DMS53 treated with DMSO at 0.1 percent for 48 hours (cell line): ENCODE measurements around the gene NRP2.
A peak's percentile ranks its signal among the peaks of the same experiment; 100 is the strongest.

Experiments used
- DNase-seq: peaks from one replicate; lab custom pipeline; 2025; ENCODE audit not compliant: unreplicated experiment; lab: John Stamatoyannopoulos, UW

NRP2 gene

DNA sequence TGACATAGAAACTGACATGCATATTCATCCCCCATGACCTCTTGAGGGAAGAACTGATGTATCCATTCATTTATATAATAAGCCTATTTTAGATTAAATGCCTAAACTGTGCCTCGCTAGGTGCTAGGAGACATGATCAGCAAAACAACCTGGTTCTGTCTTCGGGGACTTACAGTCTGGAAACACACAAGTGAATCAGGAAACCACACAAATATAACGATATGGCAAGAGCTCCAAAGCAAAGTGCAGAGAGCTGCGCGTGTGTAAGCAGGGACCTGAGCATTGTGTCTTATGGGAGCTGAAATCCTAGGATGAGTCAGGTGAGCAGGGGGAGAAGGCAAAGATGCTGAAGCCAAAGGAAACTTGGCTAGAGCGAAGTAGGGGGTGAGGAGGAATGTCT is 120.6 kb downstream of the NRP2 start:
- no peak for DNase-seq

DNA sequence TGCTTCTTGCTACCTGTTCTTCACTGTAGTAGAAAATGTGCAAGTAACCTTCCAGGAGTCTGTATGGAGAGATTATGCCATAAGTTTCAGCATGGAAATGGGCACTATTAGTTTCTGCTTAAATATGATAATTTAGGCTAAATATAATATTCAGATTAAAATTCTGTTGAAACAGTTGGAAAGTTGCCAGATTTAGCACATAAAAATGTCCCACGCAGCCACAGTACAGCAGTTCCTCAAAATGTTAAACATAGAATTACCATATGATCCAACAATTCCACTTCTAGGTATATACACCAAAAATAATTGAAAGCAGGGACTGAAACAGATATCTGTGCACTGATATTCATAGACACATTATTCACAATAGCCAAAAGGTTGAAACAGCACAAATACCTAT is 121.2 kb downstream of the NRP2 start:
- DNase-seq = no peak

DNA sequence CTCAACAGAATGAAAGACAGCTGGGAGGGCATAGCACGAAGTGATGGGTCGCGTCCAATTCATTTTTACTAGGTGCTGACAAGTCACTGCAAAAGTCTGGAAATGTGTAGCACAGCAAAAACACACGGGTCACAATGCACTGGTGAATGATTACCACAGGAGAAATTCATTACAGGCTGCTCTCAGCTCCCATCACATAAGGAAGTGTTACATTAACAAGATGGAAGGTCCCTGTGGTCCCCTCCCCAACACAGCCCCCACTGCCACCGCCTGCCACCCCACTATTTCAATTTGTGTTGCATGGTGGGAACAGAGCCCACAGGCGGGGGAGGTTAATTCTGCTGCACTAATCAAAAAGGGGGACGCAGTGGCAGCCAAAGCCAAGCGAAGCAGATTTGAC is 122.8 kb downstream of the NRP2 start:
- DNase-seq = no peak

GRCh38 chr2:205806143-205806905 is 124.0 kb downstream of the NRP2 start:
- peak; percentile 82 for DNase-seq

DNA sequence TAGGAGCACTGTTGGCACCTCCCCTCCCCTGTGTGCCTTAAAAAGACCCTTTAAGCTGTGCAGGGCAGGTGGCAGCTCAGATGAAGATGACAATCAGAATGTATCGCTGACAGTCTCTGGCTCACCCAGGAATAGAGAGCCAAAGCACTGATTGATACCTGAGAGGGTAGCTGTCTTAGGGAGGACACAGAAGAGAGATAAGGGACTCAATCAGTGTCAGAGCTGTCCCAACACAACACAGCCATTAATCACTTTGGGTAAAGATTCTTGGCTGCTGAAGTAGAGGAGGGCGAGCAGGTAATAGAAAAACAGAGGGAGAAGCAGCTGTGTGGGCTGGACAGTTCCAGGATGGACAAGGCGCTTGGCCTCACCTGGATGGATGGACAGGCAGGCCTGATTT is 124.9 kb downstream of the NRP2 start:
- no peak for DNase-seq

GRCh38 chr2:205807758-205808157 is 125.5 kb downstream of the NRP2 start:
- no peak for DNase-seq

- no peak for DNase-seq
Observed at GRCh38 chr2:205808486-205809121, 126.3 kb downstream of the NRP2 start.

DNA sequence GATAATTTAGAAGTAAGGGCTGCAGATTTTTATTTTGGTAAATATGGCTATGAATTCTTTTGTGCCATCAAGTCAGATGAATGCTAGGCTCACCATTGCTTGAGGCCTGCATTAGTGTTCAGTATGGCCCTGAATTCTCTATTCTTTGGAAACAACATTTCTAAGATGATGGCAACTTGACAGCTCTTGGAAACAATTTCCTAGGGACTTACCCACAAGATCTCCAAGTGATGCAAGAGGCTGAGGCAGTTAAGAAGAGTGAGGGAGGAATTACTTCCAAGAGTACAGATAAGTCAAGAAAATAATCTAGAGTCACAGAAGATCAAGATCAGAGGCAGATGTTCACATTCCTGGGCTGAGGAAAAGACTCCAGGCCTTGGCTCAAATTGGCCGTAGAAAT is 129.1 kb downstream of the NRP2 start:
- DNase-seq = no peak

DNA sequence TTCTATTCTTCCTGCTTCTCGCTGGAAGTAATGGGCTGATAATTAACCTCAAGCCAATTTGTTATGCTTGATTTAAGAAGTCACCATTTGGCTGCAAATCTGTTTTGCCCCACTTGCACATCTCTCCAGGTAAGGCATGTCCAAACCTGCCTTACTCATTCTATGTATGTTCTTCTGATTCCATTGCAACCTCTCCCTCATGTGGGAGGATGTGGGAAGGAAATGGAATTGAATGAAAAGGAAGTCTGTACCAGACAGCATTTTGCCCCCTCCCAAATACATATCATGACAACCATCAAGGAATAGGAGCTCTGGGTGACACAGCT is 131.7 kb downstream of the NRP2 start:
- no peak for DNase-seq

DNA sequence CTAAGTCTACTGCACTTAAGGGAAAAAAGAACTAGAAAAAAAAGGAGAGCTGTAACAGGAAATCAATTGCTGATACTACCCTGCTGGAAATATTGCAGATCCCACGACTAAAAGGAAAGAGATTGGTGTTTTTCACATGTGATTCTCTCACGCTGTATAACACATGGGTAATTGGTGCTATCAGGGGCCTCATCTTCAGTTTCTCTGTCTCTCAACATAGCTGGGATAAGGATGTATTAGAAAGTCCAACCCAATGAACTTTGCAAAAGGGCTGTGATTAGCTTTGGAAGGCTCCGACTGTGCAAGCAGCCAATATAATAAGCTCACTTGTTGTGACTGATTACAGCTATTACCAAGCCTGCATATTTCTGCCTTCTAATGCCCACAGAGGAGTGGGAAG is 133.4 kb downstream of the NRP2 start:
- DNase-seq = no peak

DNA sequence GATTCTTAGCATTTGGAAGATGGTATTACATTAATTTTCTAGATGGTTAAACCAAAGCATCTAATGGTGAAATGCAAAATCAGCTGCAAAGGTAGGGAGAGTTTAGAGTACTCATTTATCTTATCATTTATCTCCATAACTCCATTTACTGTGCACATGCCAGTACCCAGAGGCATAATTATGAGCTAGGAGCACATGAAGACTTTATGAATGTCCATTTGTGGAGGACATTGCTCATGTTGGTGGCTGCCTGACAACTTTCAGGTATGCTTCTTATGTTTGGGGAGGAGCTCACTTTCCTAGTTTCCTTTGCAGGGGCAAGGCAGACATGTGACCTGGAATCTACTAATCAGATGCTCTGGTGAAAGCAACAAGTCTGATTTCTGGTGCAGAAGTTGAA is 134.0 kb downstream of the NRP2 start:
- no peak for DNase-seq

- no peak for DNase-seq
Observed at GRCh38 chr2:205822579-205822978, 140.3 kb downstream of the NRP2 start.

- DNase-seq = no peak
Observed at GRCh38 chr2:205827809-205828365, 145.6 kb downstream of the NRP2 start.

GRCh38 chr2:205833864-205834263 is 151.6 kb downstream of the NRP2 start:
- DNase-seq = no peak

GRCh38 chr2:205834796-205835195 is 152.5 kb downstream of the NRP2 start:
- DNase-seq = no peak

- DNase-seq = no peak
Observed at GRCh38 chr2:205835251-205835791, 153.0 kb downstream of the NRP2 start.

DNA sequence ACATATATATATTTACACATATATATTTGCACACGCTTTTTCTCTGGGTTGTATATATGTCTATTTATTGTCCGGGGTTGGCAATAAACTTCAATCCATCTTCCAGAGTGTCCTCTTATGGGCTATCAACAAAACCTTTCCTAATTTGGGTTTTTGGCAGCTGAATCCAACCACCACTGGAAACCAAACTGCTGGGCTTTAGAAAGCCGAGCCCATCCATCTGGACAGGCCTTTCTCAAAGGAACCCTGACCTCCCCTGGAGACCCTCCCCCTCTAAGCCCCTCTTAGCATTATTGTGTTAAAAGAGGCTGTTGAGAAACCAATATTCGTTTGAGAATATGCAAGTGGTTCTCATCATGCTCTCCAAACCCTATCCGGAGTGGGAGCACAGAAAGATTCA is 153.6 kb downstream of the NRP2 start:
- no peak for DNase-seq

DNA sequence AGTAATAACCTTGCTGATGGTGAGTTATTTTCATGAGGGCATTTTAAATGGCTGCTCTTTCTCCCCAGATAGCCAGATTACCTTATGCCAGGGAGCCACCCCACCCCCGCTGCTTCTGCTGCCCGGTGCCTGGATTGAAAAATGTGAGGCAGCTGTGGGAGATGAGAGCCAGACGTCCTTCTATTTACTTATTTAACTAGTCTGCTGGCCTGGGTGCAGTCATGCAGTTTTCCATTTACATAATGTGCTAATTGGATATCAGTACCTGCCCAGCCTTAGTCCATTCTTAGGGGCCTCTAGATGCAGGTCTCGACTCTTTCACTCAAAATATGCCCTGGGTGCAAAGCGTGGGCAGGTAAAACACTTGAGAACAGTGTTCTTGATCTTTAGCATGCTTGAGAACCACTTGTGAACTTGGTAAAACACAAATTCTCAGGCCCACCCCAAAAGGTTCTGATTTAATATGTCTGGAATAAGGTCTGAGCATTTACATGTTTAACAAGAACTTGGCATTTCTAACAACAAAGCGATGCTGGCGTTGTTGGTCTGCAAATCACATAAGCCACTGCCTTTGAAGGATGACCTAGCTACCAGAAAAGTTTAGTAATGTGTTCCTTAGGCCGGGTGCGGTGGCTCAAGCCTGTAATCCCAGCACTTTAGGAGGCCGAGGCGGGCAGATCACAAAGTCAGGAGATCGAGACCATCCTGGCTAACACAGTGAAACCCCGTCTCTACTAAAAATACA is 154.3 kb downstream of the NRP2 start:
- peak; percentile 15 for DNase-seq

GRCh38 chr2:205837663-205838062 is 155.4 kb downstream of the NRP2 start:
- DNase-seq = no peak

DNA sequence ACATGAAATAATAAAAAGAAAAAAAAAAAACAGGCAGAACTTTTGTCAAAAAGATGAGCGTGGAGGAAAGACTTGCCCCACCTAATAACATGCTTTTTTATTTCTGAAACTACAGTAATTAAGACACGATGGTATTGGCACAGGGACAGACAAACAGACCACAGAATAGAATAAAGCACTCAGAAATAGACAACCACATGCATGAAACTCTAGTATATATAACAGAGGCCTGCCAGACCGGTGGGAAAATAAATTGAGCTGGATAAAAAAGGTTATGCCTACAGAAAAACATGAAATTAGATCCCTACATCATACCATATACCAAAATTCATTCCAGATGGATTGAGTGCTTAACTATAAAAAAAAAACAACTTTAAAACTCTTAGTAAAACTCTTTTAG is 163.1 kb downstream of the NRP2 start:
- DNase-seq = no peak
